ENCODE data around the gene NODAL.

Gene NODAL

DNA sequence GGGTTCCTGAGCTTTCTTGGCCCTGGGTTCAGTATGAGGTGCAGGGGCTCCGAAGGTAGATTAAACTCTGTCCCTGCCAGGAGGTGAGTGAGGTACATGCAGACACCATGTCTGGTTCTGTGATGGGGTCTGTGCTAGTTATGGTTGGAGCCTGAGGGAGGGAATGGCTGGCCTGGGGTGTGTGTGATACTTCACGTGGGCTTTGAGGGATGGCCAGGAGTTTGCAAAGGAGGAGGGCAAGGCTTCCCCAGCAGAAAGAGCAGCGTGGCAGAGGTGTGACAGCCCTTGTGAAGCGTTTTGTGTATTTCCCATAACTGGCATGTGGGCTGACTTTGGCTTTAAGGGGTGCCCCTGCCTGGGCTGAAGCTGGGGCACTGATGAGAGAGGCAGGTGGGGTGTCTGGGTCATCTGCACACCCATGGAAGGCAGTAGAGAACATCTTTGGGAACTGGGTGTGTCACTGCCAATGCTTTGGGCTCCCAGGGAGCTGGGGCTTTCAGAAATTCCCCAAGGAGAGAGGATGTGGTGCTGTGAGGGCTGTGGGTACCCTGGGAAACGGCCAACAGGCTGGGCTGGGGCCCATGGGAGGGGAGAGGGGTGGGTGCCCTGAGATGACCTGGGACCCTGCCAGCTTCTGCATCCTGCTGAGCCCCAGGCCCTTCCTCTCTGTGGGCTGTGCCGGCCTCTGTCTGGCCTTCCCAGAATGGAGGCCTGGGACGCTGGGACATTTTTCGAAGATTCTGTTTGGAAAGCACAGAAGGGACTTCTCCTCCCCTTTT lies 41.7 kb upstream of the NODAL start:
- H4K8ac ChIP-seq (ENCODE audit: low read length) = peak overlapping the region; percentile 20
- no peak overlapping the region for H2BK15ac ChIP-seq (ENCODE audit: low read depth, poor library complexity, severe bottlenecking)
- no peak overlapping the region for H2BK120ac ChIP-seq (ENCODE audit: low read depth, low read length)
- no peak overlapping the region for H2BK12ac ChIP-seq (ENCODE audit: low read length in 2 of 2)
- no peak for DNase-seq
- no peaks in the 10 kb centered on the region for H3K36me3 ChIP-seq (ENCODE audit: control insufficient read depth in 1 of 2, insufficient read depth in 2 of 2, low read depth in 1 of 2, low read length in 2 of 2)
- no peak overlapping the region for H3K4me2 ChIP-seq (ENCODE audit: low read length, poor library complexity, severe bottlenecking)
- no peak overlapping the region for H3K23ac ChIP-seq (ENCODE audit: low read length in 2 of 2)
- H3K4me1 ChIP-seq (ENCODE audit: control insufficient read depth, insufficient read depth, low read depth, low read length) = peaks cover 8% of the 10 kb centered on the region
- H3K14ac ChIP-seq (ENCODE audit: low read length in 2 of 2) = no peak overlapping the region
- no peak overlapping the region for H2AFZ ChIP-seq (ENCODE audit: low read depth, low read length)
- H3K18ac ChIP-seq (ENCODE audit: low read depth in 1 of 2, low read length in 2 of 2) = no peak overlapping the region
- 55% methylated on average over 8 of the region's 8 CpGs for WGBS
- no peak overlapping the region for H2BK5ac ChIP-seq (ENCODE audit: low read depth, low read length, poor library complexity, severe bottlenecking)
- H3K4me3 ChIP-seq (ENCODE audit: insufficient read depth in 1 of 2, low read depth in 1 of 2, low read length in 2 of 2) = no peak overlapping the region
- no peak overlapping the region for H3K9ac ChIP-seq (ENCODE audit: low read length)
- peaks cover 15 to 49% of the 10 kb centered on the region in 2 experiments for H3K27me3 ChIP-seq (ENCODE audit: control insufficient read depth in 1 of 2, insufficient read depth in 1 of 2, low read length in 2 of 2)
- no peak overlapping the region for H3K27ac ChIP-seq (ENCODE audit: low read length, poor library complexity, severe bottlenecking)
- H3K4ac ChIP-seq (ENCODE audit: low read depth in 1 of 2, low read length in 2 of 2) = no peak overlapping the region
- H3K9me3 ChIP-seq (ENCODE audit: control insufficient read depth, low read length) = no peaks in the 10 kb centered on the region
- peak overlapping the region; percentile 28 for H4K91ac ChIP-seq (ENCODE audit: low read length)
- no peaks in the 10 kb centered on the region for H3K79me1 ChIP-seq (replicated peaks; ENCODE audit: low read length, poor library complexity, severe bottlenecking)
- no peak overlapping the region for H2AK5ac ChIP-seq (ENCODE audit: low read length, severe bottlenecking)

DNA sequence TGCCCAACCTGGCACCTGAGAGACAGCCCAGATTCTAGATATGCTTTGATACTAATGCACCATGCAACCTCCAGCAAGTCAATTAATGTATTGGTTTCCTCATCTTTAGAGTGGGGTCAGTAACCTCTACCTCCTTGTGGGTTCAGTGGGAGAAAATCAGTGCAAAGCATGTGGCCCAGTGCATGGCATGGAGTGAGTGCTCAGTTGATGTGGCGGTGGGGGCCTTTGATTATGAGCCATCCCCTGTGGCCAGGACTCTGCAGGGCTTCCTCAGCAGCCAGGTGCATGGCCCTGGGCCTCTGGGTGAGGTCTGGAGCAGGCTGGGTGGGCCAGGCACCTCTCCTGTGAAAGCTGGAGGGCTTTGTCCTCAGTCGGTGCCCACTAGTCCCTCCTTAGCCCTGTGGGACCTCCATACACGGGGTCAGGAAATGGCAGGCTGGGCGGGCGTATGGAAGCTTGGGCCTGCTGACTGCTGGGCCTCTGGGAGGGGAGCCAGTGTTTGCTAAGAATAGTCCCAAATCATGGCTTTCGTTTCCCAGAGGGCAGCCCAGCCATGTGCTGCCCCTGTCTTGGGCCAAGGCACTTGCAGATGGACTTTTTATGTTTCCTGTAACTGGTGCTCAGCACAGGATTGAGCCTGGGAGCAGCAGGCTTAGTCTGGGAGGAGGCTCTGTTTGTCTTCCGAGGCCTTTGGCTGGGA lies 40.5 kb upstream of the NODAL start:
- Histone ChIP-seq H4K91ac (ENCODE audit: low read length) (no peak overlapping the region), H3K79me1 (replicated peaks; ENCODE audit: low read length, poor library complexity, severe bottlenecking) (no peaks in the 10 kb centered on the region), H3K27me3 (ENCODE audit: control insufficient read depth in 1 of 2, insufficient read depth in 1 of 2, low read length in 2 of 2) (peaks cover 23 to 61% of the 10 kb centered on the region in 2 experiments), H3K36me3 (ENCODE audit: control insufficient read depth in 1 of 2, insufficient read depth in 2 of 2, low read depth in 1 of 2, low read length in 2 of 2) (no peaks in the 10 kb centered on the region), H3K9me3 (ENCODE audit: control insufficient read depth, low read length) (no peaks in the 10 kb centered on the region), H3K14ac (ENCODE audit: low read length in 2 of 2) (no peak overlapping the region), H3K18ac (ENCODE audit: low read depth in 1 of 2, low read length in 2 of 2) (no peak overlapping the region), H3K4me1 (ENCODE audit: control insufficient read depth, insufficient read depth, low read depth, low read length) (peaks cover 15% of the 10 kb centered on the region), H2BK5ac (ENCODE audit: low read depth, low read length, poor library complexity, severe bottlenecking) (no peak overlapping the region), H3K27ac (ENCODE audit: low read length, poor library complexity, severe bottlenecking) (no peak overlapping the region), H3K4ac (ENCODE audit: low read depth in 1 of 2, low read length in 2 of 2) (no peak overlapping the region), H4K8ac (ENCODE audit: low read length) (no peak overlapping the region), H2AFZ (ENCODE audit: low read depth, low read length) (no peak overlapping the region), H2BK15ac (ENCODE audit: low read depth, poor library complexity, severe bottlenecking) (no peak overlapping the region), H3K4me2 (ENCODE audit: low read length, poor library complexity, severe bottlenecking) (no peak overlapping the region), H2AK5ac (ENCODE audit: low read length, severe bottlenecking) (no peak overlapping the region), H3K9ac (ENCODE audit: low read length) (no peak overlapping the region), H2BK12ac (ENCODE audit: low read length in 2 of 2) (no peak overlapping the region), H3K4me3 (ENCODE audit: insufficient read depth in 1 of 2, low read depth in 1 of 2, low read length in 2 of 2) (no peak overlapping the region), H3K23ac (ENCODE audit: low read length in 2 of 2) (no peak overlapping the region), H2BK120ac (ENCODE audit: low read depth, low read length) (no peak overlapping the region)
- WGBS = 63% methylated on average over 6 of the region's 7 CpGs
- DNase-seq = no peak

DNA sequence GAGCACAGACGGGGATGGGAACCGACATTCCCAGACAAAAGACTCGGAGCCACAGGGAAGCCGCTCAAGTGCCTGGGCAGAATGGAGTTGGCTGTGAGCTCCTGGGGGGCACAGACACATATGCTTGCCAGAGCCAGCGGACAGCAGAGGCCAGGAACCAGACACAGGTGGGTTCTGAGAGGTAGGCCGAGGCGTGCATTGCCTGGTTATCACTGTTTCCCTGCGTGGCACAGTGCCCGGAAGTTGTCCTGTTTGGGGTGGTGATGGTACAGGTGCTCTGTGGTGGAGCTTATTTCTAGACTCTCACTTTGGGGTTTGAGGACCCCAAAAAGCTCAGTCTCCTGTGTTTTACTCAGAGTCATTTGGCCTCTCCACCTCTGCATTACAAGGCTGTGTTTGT lies 39.6 kb upstream of the NODAL start:
- Histone ChIP-seq H2BK15ac (ENCODE audit: low read depth, poor library complexity, severe bottlenecking) (no peak overlapping the region), H3K4me2 (ENCODE audit: low read length, poor library complexity, severe bottlenecking) (no peak overlapping the region), H3K27ac (ENCODE audit: low read length, poor library complexity, severe bottlenecking) (no peak overlapping the region), H2BK120ac (ENCODE audit: low read depth, low read length) (no peak overlapping the region), H2AK5ac (ENCODE audit: low read length, severe bottlenecking) (no peak overlapping the region), H2BK12ac (ENCODE audit: low read length in 2 of 2) (no peak overlapping the region), H3K36me3 (ENCODE audit: control insufficient read depth in 1 of 2, insufficient read depth in 2 of 2, low read depth in 1 of 2, low read length in 2 of 2) (no peaks in the 10 kb centered on the region), H3K9ac (ENCODE audit: low read length) (no peak overlapping the region), H4K8ac (ENCODE audit: low read length) (no peak overlapping the region), H3K4me1 (ENCODE audit: control insufficient read depth, insufficient read depth, low read depth, low read length) (peaks cover 15% of the 10 kb centered on the region), H2AFZ (ENCODE audit: low read depth, low read length) (no peak overlapping the region), H3K23ac (ENCODE audit: low read length in 2 of 2) (no peak overlapping the region), H2BK5ac (ENCODE audit: low read depth, low read length, poor library complexity, severe bottlenecking) (no peak overlapping the region), H3K79me1 (replicated peaks; ENCODE audit: low read length, poor library complexity, severe bottlenecking) (no peaks in the 10 kb centered on the region), H3K27me3 (ENCODE audit: control insufficient read depth in 1 of 2, insufficient read depth in 1 of 2, low read length in 2 of 2) (peaks cover 32 to 69% of the 10 kb centered on the region in 2 experiments), H3K4me3 (ENCODE audit: insufficient read depth in 1 of 2, low read depth in 1 of 2, low read length in 2 of 2) (no peak overlapping the region), H3K18ac (ENCODE audit: low read depth in 1 of 2, low read length in 2 of 2) (no peak overlapping the region), H4K91ac (ENCODE audit: low read length) (no peak overlapping the region), H3K9me3 (ENCODE audit: control insufficient read depth, low read length) (no peaks in the 10 kb centered on the region), H3K14ac (ENCODE audit: low read length in 2 of 2) (no peak overlapping the region), H3K4ac (ENCODE audit: low read depth in 1 of 2, low read length in 2 of 2) (no peak overlapping the region)
- no peak for DNase-seq
- 99% methylated on average over 8 of the region's 9 CpGs for WGBS

DNA sequence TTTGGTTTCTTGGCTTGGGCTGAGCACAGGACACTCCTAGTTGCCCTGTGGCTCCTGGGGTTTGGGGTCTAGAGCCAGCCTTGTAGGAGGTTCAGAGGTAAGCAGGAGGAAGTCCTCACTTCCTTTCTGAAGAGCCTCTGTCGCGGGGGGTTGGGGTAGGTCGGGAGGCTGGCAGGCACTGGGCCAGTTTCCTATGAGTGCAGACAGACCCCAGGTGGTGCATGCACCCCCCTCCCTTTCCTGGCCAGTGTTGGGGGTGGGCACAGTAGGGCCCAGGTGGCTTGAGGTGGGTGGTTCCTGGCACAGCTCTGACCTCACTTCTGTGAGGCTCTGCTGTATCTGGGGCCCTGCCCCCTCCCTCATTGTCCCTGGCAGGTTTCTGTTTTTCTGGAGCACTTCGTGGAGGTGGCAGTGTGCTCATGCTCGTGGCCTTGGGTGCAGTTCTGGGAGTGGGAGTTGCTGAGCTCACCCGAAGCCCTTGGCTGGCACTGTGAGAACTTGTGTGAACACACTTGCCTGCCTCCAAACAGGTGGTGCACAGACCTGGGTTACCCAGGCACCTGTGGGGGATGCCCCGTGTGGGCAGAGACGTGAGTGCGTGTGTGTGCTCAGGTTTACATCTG lies 38.9 kb upstream of the NODAL start:
- Histone ChIP-seq H3K9ac (ENCODE audit: low read length) (no peak overlapping the region), H4K8ac (ENCODE audit: low read length) (no peak overlapping the region), H3K4ac (ENCODE audit: low read depth in 1 of 2, low read length in 2 of 2) (no peak overlapping the region), H2BK5ac (ENCODE audit: low read depth, low read length, poor library complexity, severe bottlenecking) (no peak overlapping the region), H2BK12ac (ENCODE audit: low read length in 2 of 2) (no peak overlapping the region), H3K79me1 (replicated peaks; ENCODE audit: low read length, poor library complexity, severe bottlenecking) (no peaks in the 10 kb centered on the region), H3K14ac (ENCODE audit: low read length in 2 of 2) (no peak overlapping the region), H3K4me3 (ENCODE audit: insufficient read depth in 1 of 2, low read depth in 1 of 2, low read length in 2 of 2) (no peak overlapping the region), H3K27me3 (ENCODE audit: control insufficient read depth in 1 of 2, insufficient read depth in 1 of 2, low read length in 2 of 2) (peaks cover 39 to 77% of the 10 kb centered on the region in 2 experiments), H2BK120ac (ENCODE audit: low read depth, low read length) (no peak overlapping the region), H2AK5ac (ENCODE audit: low read length, severe bottlenecking) (no peak overlapping the region), H2AFZ (ENCODE audit: low read depth, low read length) (no peak overlapping the region), H4K91ac (ENCODE audit: low read length) (no peak overlapping the region), H3K36me3 (ENCODE audit: control insufficient read depth in 1 of 2, insufficient read depth in 2 of 2, low read depth in 1 of 2, low read length in 2 of 2) (no peaks in the 10 kb centered on the region), H3K27ac (ENCODE audit: low read length, poor library complexity, severe bottlenecking) (no peak overlapping the region), H3K4me2 (ENCODE audit: low read length, poor library complexity, severe bottlenecking) (no peak overlapping the region), H3K23ac (ENCODE audit: low read length in 2 of 2) (no peak overlapping the region), H3K4me1 (ENCODE audit: control insufficient read depth, insufficient read depth, low read depth, low read length) (peaks cover 15% of the 10 kb centered on the region), H3K9me3 (ENCODE audit: control insufficient read depth, low read length) (no peaks in the 10 kb centered on the region), H3K18ac (ENCODE audit: low read depth in 1 of 2, low read length in 2 of 2) (no peak overlapping the region), H2BK15ac (ENCODE audit: low read depth, poor library complexity, severe bottlenecking) (no peak overlapping the region)
- DNase-seq = no peak
- 70% methylated on average over 8 of the region's 9 CpGs for WGBS

All from mesenchymal stem cell (in vitro differentiated cells and primary cell).